Sigmoid colon (tissue), 4 donors: ENCODE data around the gene WTIP.

ENCODE experiments used
- EP300 ChIP-seq, 4 donors: sonication (generic); formaldehyde crosslinking; IDR thresholded peaks; one replicate each; pipeline ENCODE4 v1.6.1; 2017; ENCODE audit warnings: antibody characterized with exemption in 4 of 4
- POLR2A ChIP-seq, 2 donors: fragments of 450-650 bp; IDR thresholded peaks; one replicate each; pipeline ENCODE4 v1.6.1; 2016; ENCODE audit warnings: antibody characterized with exemption in 2 of 2, mild to moderate bottlenecking in 2 of 2, moderate library complexity in 2 of 2
- TF ChIP-seq, protein P1 (sequence below), 4 experiments: fragments of 450-650 bp in 3 of 4; fragments of 200-600 bp in 1 of 4; IDR thresholded peaks; one replicate each; pipeline ENCODE4 v1.5.1; 2016 to 2019; ENCODE audit warnings: antibody characterized with exemption in 4 of 4, mild to moderate bottlenecking in 3 of 4, moderate library complexity in 2 of 4

DNA sequence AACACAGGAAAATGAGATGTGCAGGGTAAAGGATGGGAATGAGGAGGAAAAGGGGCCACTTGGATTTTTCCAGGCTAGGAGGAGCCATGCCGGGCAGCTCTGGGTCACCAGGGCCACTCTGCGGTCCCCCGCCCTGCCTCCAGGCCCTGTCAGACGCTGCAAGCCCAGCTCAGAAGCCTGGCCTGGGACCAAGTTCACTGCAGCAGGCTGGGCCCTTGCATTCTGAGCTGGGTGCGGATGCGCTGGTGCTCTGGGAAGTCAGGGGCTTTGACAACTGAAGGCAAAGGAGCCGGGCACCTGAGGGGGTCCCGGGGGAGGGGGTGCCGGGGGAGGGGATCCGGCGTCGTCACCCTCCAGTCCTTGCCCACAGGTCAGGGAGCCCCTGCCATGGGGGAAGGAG, 77.5 kb downstream of the WTIP start:
- TF ChIP-seq EP300 (IDR thresholded peaks at IDR 0.05) (no peak), POLR2A (IDR thresholded peaks at IDR 0.05) (no peak)
- TF ChIP-seq, protein P1, sequence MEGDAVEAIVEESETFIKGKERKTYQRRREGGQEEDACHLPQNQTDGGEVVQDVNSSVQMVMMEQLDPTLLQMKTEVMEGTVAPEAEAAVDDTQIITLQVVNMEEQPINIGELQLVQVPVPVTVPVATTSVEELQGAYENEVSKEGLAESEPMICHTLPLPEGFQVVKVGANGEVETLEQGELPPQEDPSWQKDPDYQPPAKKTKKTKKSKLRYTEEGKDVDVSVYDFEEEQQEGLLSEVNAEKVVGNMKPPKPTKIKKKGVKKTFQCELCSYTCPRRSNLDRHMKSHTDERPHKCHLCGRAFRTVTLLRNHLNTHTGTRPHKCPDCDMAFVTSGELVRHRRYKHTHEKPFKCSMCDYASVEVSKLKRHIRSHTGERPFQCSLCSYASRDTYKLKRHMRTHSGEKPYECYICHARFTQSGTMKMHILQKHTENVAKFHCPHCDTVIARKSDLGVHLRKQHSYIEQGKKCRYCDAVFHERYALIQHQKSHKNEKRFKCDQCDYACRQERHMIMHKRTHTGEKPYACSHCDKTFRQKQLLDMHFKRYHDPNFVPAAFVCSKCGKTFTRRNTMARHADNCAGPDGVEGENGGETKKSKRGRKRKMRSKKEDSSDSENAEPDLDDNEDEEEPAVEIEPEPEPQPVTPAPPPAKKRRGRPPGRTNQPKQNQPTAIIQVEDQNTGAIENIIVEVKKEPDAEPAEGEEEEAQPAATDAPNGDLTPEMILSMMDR (IDR thresholded peaks at IDR 0.05), result no peak
